Activated T-helper 1 cell treated with anti-CD3 and anti-CD28 coated beads, Interleukin-12 subunit alpha, Interleukin-12 subunit beta, Interleukin-2, Interleukin-4 antibody, amounts not matched to agents 30 ng/mL and 10 ng/mL and 1 ng/mL, durations not matched to agents 14 hours and 24 hours and 36 hours (primary cell): ENCODE measurements around the gene TAF11L13. TPM values are rescaled to one million over a fixed set of nuclear protein-coding genes. Genes with fewer than 3 reads are reported as not detected.
"Not testable (repeated sequence)": the region's sequence is repeated elsewhere in the genome, so short reads cannot be mapped to it uniquely, and the experiment has no call there.

ENCODE experiments used
- DNase-seq: peaks from one replicate; pipeline ENCODE4 v3.0.0; 2021; ENCODE audit warnings: low spot score
- H3K27ac Mint-ChIP-seq: one replicate; pipeline ENCODE4 v1.8.0; 2021; ENCODE audit warnings: mild to moderate bottlenecking, mixed read lengths
- H3K27me3 Mint-ChIP-seq: one replicate; pipeline ENCODE4 v1.8.0; 2022; ENCODE audit warnings: mild to moderate bottlenecking, moderate library complexity, mixed read lengths; ENCODE audit not compliant: insufficient read depth
- H3K36me3 Mint-ChIP-seq: one replicate; pipeline ENCODE4 v1.8.0; 2021; ENCODE audit warnings: low read depth, mixed read lengths
- H3K4me1 Mint-ChIP-seq: one replicate; pipeline ENCODE4 v1.8.0; 2021; ENCODE audit warnings: low read depth, mixed read lengths
- H3K4me3 Mint-ChIP-seq: one replicate; pipeline ENCODE4 v1.8.0; 2021; ENCODE audit warnings: mild to moderate bottlenecking, moderate library complexity, mixed read lengths
- H3K9me3 Mint-ChIP-seq: one replicate; pipeline ENCODE4 v1.8.0; 2021; ENCODE audit warnings: mixed read lengths
- intact Hi-C: fragments of 100-400 bp; cut with micrococcal nuclease; formaldehyde crosslinking; loops from one replicate; pipeline ENCODE4 v1.15.1; 2024
- total RNA-seq: library from RNA; stranded (reverse); gene quantifications from 2 replicates; pipeline ENCODE4 v1.2.3, GENCODE V29; 2022

TAF11L13 gene
- not detected in 2 replicates for total RNA-seq

DNA sequence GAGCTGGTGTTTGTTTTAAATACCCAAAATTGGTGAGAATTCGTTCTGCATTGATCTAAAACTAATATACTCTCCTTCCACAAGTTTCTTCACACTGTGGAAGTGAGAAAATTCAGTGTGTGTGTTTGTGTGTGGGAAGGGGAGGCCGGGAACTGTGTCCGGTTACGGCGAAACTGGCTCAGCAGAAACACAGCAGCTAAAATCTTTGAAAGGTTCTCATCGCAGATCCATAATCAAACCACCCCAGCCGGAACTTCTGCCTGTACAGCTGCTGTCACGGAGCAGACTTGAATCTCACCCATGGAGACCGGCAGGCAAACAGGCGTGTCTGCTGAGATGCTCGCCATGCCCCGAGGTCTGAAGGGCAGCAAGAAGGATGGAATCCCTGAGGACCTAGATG lies at the start of gene TAF11L13:
Gene TAF11L13, plus strand, starts transcription at position 301 of the 400 bp plus-strand sequence.
- H3K4me3 Mint-ChIP-seq, intact Hi-C loops, H3K27ac Mint-ChIP-seq, H3K4me1 Mint-ChIP-seq, H3K27me3 Mint-ChIP-seq, DNase-seq, H3K36me3 Mint-ChIP-seq: not testable (repeated sequence)
- H3K9me3 Mint-ChIP-seq = peaks cover 30% of the 10 kb centered on the region

DNA sequence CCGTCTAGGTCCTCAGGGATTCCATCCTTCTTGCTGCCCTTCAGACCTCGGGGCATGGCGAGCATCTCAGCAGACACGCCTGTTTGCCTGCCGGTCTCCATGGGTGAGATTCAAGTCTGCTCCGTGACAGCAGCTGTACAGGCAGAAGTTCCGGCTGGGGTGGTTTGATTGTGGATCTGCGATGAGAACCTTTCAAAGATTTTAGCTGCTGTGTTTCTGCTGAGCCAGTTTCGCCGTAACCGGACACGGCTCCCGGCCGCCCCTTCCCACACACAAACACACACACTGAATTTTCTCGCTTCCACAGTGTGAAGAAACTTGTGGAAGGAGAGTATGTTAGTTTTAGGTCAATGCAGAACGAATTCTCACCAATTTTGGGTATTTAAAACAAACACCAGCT lies 46.2 kb upstream of the TAF11L13 start, which contains the start of gene TAF11L7:
Gene TAF11L7, minus strand, starts transcription at position 101 of the 400 bp plus-strand sequence.
- H3K4me3 Mint-ChIP-seq, intact Hi-C loops, H3K9me3 Mint-ChIP-seq, H3K27me3 Mint-ChIP-seq, DNase-seq, H3K36me3 Mint-ChIP-seq, H3K4me1 Mint-ChIP-seq, H3K27ac Mint-ChIP-seq: not testable (repeated sequence)

DNA sequence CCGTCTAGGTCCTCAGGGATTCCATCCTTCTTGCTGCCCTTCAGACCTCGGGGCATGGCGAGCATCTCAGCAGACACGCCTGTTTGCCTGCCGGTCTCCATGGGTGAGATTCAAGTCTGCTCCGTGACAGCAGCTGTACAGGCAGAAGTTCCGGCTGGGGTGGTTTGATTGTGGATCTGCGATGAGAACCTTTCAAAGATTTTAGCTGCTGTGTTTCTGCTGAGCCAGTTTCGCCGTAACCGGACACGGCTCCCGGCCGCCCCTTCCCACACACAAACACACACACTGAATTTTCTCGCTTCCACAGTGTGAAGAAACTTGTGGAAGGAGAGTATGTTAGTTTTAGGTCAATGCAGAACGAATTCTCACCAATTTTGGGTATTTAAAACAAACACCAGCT lies 41.0 kb upstream of the TAF11L13 start, which contains the start of gene TAF11L8:
Gene TAF11L8, minus strand, starts transcription at position 101 of the 400 bp plus-strand sequence.
- H3K27ac Mint-ChIP-seq, H3K4me3 Mint-ChIP-seq, intact Hi-C loops, H3K4me1 Mint-ChIP-seq, H3K9me3 Mint-ChIP-seq, H3K36me3 Mint-ChIP-seq, H3K27me3 Mint-ChIP-seq, DNase-seq: not testable (repeated sequence)

DNA sequence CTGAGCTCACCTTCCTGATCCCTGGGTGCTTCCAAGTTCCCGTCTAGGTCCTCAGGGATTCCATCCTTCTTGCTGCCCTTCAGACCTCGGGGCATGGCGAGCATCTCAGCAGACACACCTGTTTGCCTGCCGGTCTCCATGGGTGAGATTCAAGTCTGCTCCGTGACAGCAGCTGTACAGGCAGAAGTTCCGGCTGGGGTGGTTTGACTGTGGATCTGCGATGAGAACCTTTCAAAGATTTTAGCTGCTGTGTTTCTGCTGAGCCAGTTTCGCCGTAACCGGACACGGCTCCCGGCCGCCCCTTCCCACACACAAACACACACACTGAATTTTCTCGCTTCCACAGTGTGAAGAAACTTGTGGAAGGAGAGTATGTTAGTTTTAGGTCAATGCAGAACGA lies 37.6 kb upstream of the TAF11L13 start, which contains the start of gene TAF11L9:
Gene TAF11L9, minus strand, starts transcription at position 140 of the 400 bp plus-strand sequence.
- H3K27me3 Mint-ChIP-seq, H3K4me3 Mint-ChIP-seq, DNase-seq, intact Hi-C loops, H3K27ac Mint-ChIP-seq, H3K9me3 Mint-ChIP-seq, H3K36me3 Mint-ChIP-seq, H3K4me1 Mint-ChIP-seq: not testable (repeated sequence)

DNA sequence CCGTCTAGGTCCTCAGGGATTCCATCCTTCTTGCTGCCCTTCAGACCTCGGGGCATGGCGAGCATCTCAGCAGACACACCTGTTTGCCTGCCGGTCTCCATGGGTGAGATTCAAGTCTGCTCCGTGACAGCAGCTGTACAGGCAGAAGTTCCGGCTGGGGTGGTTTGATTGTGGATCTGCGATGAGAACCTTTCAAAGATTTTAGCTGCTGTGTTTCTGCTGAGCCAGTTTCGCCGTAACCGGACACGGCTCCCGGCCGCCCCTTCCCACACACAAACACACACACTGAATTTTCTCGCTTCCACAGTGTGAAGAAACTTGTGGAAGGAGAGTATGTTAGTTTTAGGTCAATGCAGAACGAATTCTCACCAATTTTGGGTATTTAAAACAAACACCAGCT lies 34.2 kb upstream of the TAF11L13 start, which contains the start of gene TAF11L10:
Gene TAF11L10, minus strand, starts transcription at position 101 of the 400 bp plus-strand sequence.
- H3K4me1 Mint-ChIP-seq, H3K4me3 Mint-ChIP-seq, DNase-seq, H3K27me3 Mint-ChIP-seq, intact Hi-C loops, H3K27ac Mint-ChIP-seq, H3K36me3 Mint-ChIP-seq: not testable (repeated sequence)
- peaks cover 12% of the 10 kb centered on the region for H3K9me3 Mint-ChIP-seq

DNA sequence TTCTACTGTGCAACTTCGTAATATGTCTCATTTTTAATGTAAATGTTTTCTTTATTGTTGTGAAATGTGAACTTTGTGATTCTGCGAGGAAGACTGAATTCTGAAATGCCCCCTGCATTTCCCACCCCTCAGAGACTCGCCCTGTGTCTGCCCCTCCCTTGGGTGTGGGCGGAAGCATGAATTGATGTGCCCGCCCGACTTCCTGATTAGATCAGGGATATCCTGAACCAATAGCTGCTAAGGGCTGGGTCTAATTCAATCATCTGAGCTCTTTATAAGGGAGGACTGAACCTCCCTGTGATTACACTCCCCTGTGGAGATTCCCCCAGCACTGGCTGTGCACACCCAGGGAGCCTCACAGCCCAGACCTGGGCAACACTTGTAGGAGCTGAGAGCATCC lies 28.0 kb upstream of the TAF11L13 start, which contains the start of gene TAF11L11:
Gene TAF11L11, plus strand, starts transcription at position 304 of the 400 bp plus-strand sequence.
- H3K4me3 Mint-ChIP-seq, H3K4me1 Mint-ChIP-seq, H3K27me3 Mint-ChIP-seq, intact Hi-C loops, H3K36me3 Mint-ChIP-seq, DNase-seq, H3K27ac Mint-ChIP-seq: not testable (repeated sequence)
- peaks cover 25% of the 10 kb centered on the region for H3K9me3 Mint-ChIP-seq

DNA sequence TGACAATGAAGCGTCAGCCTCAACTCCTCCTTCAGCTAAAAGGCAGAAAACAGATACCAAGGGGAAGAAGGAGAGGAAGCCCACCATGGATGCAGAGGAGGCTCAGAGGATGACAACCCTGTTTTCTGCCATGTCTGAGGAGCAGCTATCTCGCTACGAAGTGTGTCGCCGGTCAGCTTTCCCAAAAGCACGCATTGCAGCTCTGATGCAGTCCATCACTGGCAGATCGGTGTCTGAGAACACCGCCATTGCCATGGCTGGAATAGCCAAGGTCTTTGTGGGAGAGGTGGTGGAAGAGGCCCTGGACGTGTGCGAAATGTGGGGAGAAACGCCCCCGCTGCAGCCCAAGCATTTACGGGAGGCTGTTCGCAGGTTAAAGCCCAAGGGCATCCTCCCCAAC lies 26.9 kb upstream of the TAF11L13 start:
- peaks cover 20% of the 10 kb centered on the region for H3K9me3 Mint-ChIP-seq
- no peak overlapping the region for H3K27ac Mint-ChIP-seq
- H3K4me3 Mint-ChIP-seq = no peak overlapping the region
- no peaks in the 10 kb centered on the region for H3K27me3 Mint-ChIP-seq
- intact Hi-C loops = no loop called here
- H3K4me1 Mint-ChIP-seq = no peaks in the 10 kb centered on the region
- no peak for DNase-seq
- no peaks in the 10 kb centered on the region for H3K36me3 Mint-ChIP-seq

DNA sequence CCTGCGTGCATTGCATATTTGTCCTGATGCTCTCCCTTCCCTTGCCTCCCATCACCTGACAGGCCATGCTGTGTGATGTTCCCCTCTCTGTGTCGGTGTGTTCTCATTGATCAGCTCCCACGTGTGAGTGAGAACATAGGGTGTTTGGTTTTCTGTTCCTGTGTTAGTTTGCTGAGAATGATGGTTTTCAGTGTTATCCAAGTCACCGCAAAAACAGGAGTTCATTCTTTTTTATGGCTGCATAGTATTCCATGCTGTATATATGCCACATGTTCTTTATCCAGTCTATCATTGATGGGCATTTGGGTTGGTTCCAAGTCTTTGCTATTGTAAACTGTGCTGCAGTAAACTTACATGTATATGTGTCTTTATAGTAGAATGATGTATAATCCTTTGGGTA lies 24.4 kb upstream of the TAF11L13 start:
- DNase-seq, H3K36me3 Mint-ChIP-seq, H3K4me3 Mint-ChIP-seq, H3K27ac Mint-ChIP-seq, H3K27me3 Mint-ChIP-seq, intact Hi-C loops, H3K4me1 Mint-ChIP-seq: not testable (repeated sequence)
- peaks cover 26% of the 10 kb centered on the region for H3K9me3 Mint-ChIP-seq

DNA sequence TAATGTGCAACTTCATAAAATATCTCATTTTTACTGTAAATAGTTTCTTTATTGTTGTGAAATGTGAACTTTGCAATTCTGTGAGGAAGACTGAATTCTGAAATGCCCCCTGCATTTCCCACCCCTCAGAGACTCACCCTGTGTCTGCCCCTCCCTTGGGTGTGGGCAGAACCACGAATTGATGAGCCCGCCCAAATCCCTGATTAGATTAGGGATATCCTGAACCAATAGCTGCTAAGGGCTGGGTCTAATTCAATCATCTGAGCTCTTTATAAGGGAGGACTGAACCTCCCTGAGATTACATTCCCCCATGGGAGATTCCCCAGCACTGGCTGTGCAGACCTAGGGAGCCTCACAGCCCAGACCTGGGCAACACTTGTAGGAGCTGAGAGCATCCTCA lies 21.8 kb upstream of the TAF11L13 start, which contains the start of gene TAF11L12:
Gene TAF11L12, plus strand, starts transcription at position 301 of the 400 bp plus-strand sequence.
- intact Hi-C loops, H3K4me1 Mint-ChIP-seq, H3K36me3 Mint-ChIP-seq, H3K4me3 Mint-ChIP-seq, H3K27ac Mint-ChIP-seq, DNase-seq, H3K27me3 Mint-ChIP-seq: not testable (repeated sequence)
- H3K9me3 Mint-ChIP-seq = peaks cover 24% of the 10 kb centered on the region

DNA sequence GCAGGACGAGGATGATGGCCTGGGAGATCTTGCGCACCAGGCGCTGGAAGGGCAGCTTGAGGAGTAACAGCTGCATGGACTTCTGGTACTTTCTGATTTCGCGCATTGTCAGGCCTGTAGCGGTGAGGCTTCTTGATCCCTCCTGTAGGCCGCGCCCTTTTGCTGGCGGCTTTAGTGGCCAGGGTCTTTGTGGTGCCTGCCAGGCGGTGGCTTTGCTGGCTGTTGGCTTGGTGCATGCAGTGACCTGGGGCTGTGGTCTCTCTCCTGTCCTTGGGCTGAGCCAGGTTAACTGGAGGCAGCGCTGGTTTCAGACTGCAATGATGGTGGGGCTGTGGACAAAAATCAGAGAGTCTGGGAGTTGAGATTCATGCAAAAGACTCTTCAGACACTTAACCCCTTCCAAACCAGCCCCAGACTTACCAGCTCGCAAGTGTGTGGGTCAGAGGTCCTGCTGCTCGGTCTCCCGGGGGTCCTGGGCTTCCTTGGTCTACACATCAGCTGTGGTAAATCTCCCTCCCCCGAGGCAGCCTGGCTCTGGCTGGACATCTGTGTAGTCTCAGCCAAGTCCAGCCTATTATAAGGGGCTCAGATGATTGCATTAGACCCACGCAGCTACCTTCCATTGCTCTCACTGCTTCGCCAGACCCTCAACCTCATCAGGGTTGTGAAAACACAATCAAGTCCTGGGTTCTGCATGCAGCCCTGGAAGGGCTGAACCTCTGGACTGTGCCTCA lies 16.8 kb upstream of the TAF11L13 start:
- Mint-ChIP-seq H3K4me1 (no peaks in the 10 kb centered on the region), H3K27ac (no peak overlapping the region), H3K9me3 (peaks cover 29% of the 10 kb centered on the region), H3K27me3 (no peaks in the 10 kb centered on the region), H3K36me3 (no peaks in the 10 kb centered on the region), H3K4me3 (no peak overlapping the region)
- intact Hi-C loops = no loop called here
- no peak for DNase-seq

DNA sequence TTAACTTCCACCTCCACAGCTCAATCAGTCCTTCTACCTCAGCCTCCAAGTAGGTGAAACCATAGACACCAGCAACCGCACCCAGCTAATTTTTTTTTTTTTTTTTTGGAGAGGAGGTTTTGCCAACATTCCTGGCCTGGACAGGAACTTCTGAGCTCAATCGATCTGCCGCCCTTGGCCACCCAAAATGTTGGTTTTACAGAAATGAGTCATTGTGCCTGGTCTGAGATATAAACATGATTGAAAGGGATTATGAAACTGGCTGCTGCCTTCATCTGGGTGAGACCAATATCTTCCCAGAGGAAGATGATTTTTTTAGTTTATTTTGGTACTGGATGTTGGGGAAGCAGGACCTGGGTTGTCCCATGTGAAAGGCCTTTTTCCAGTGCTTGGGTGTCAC lies 12.5 kb upstream of the TAF11L13 start:
- Mint-ChIP-seq H3K36me3 (no peaks in the 10 kb centered on the region), H3K4me1 (no peaks in the 10 kb centered on the region), H3K9me3 (peaks cover 29% of the 10 kb centered on the region), H3K27me3 (no peaks in the 10 kb centered on the region), H3K4me3 (no peak overlapping the region), H3K27ac (no peak overlapping the region)
- DNase-seq = no peak
- intact Hi-C loops = no loop called here

DNA sequence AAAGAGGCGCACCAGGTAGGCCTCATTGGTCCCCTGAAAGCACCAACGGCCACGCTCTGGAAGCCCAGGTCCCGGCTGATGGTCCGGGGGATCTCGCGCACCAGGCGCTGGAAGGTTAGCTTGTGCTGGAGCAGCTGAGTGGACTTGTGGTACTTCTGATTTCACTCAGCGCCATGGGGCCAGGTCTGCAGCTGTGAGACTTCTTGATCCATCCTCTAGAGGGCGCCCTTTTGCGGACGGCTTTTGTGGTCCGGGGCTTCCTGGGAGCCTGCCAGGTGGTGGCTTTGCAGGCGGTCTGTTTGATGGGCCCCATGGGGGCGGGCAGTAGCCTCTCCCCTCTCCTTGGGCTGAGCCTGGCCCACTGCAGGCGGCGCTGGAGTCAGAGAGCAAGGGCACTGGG lies 11.3 kb upstream of the TAF11L13 start:
- Mint-ChIP-seq H3K9me3 (peaks cover 26% of the 10 kb centered on the region), H3K4me1 (no peaks in the 10 kb centered on the region), H3K4me3 (no peak overlapping the region), H3K36me3 (no peaks in the 10 kb centered on the region), H3K27ac (no peak overlapping the region), H3K27me3 (no peaks in the 10 kb centered on the region)
- DNase-seq = no peak
- intact Hi-C loops = no loop called here

DNA sequence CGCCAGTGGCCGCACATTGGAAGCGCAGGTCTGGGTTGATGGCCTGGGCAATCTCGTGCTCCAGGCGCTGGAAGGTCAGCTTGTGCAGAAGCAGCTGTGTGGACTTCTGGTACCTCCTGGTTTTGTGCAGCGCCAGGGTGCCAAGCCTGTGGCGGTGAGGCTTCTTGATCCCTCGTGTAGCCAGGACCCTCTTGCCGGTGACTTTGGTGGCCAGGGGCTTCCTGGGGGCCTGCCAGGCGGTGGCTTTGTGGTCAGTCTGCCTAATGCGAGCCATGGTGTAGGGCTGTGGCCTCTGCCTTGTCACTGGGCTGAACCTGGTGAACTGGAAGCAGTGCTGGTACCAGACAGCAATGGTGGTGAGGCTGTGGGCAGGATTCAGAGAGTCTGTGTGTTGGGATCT lies 6.2 kb upstream of the TAF11L13 start:
- intact Hi-C loops = no loop called here
- H3K4me1 Mint-ChIP-seq = no peaks in the 10 kb centered on the region
- H3K4me3 Mint-ChIP-seq = no peak overlapping the region
- no peaks in the 10 kb centered on the region for H3K36me3 Mint-ChIP-seq
- H3K9me3 Mint-ChIP-seq = peaks cover 23% of the 10 kb centered on the region
- H3K27ac Mint-ChIP-seq = no peak overlapping the region
- no peaks in the 10 kb centered on the region for H3K27me3 Mint-ChIP-seq
- DNase-seq = no peak
